ENCODE results near the gene BEND7. TPM values are rescaled to one million over a fixed set of nuclear protein-coding genes. Genes with fewer than 3 reads are reported as not detected.

BEND7 gene
- total RNA-seq, 4 donors from 2014 or later = 14.7 to 27.4 (median 20.1) TPM

DNA sequence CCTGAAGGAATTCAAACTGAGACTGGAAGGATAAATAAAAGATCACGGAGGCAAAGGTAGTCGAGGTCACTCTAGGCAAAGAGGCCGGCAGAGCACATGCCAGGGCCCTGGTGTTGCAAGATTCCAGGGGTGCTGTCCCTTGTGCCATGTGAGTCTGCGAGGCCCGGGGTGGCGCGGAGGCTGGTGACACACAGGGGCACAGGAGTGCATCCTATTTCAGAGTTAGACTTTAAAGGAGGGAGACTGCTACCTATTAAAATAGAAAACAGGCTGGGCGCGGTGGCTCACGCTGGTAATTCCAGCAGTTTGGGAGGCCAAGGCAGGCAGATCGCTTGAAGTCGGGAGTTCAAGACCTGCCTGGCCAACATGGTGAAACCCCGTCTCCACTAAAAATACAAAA, 12.6 kb downstream of the BEND7 start:
- peaks cover 0 to 17% (median 5%) of the 10 kb centered on the region in 4 donors for H3K36me3 ChIP-seq
- H3K4me3 ChIP-seq = no peak overlapping the region
- intact Hi-C loops (cut with DNase I) = no loop called here
- no peak for TF ChIP-seq POLR2AphosphoS5 (IDR thresholded peaks at IDR 0.05)
- H3K4me1 ChIP-seq = peaks cover 0 to 15% (median 8%) of the 10 kb centered on the region in 4 donors
- DNase-seq (ENCODE audit: extremely low spot score) = peak; percentile 88
- H3K27me3 ChIP-seq = no peaks in the 10 kb centered on the region
- no peaks in the 10 kb centered on the region for H3K9me3 ChIP-seq
- 92% methylated on average over 13 of the region's 13 CpGs for WGBS
- no peak overlapping the region for H3K27ac ChIP-seq (replicated peaks in 1 of 4)

DNA sequence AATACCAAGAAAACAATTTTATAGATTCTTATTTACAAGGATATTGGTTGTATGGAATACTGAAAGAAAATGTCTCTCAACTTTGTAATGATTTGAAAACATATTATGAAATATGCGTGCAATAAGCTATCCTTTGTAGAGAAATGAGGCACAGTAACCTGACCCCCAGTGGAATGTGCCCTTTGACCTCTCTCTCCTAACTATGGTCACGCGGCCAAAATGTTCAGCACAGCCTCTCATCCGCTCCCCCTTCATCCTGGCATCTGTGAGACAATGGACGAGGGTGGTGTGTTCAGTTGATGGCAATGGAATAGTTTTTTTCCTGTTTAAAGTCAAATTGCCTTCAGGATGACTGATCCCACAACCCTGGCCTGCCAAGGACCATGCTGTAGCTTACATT, 13.3 kb downstream of the BEND7 start:
- Histone ChIP-seq H3K27me3 (no peaks in the 10 kb centered on the region), H3K4me3 (no peak overlapping the region), H3K36me3 (peaks cover 0 to 17% (median 5%) of the 10 kb centered on the region in 4 donors), H3K4me1 (peaks cover 0 to 15% (median 8%) of the 10 kb centered on the region in 4 donors), H3K27ac (replicated peaks in 1 of 4) (no peak overlapping the region), H3K9me3 (no peaks in the 10 kb centered on the region)
- WGBS = 82% methylated on average over 5 of the region's 5 CpGs
- intact Hi-C loops (cut with DNase I) = no loop called here
- TF ChIP-seq POLR2A (IDR thresholded peaks at IDR 0.05; ENCODE audit: low read depth) (no peak), EP300 (IDR thresholded peaks at IDR 0.05) (no peak), POLR2AphosphoS5 (IDR thresholded peaks at IDR 0.05) (no peak)
- TF ChIP-seq, protein P1, sequence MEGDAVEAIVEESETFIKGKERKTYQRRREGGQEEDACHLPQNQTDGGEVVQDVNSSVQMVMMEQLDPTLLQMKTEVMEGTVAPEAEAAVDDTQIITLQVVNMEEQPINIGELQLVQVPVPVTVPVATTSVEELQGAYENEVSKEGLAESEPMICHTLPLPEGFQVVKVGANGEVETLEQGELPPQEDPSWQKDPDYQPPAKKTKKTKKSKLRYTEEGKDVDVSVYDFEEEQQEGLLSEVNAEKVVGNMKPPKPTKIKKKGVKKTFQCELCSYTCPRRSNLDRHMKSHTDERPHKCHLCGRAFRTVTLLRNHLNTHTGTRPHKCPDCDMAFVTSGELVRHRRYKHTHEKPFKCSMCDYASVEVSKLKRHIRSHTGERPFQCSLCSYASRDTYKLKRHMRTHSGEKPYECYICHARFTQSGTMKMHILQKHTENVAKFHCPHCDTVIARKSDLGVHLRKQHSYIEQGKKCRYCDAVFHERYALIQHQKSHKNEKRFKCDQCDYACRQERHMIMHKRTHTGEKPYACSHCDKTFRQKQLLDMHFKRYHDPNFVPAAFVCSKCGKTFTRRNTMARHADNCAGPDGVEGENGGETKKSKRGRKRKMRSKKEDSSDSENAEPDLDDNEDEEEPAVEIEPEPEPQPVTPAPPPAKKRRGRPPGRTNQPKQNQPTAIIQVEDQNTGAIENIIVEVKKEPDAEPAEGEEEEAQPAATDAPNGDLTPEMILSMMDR (IDR thresholded peaks at IDR 0.05) = no peak
- DNase-seq (ENCODE audit: extremely low spot score) = peak; percentile 64

DNA sequence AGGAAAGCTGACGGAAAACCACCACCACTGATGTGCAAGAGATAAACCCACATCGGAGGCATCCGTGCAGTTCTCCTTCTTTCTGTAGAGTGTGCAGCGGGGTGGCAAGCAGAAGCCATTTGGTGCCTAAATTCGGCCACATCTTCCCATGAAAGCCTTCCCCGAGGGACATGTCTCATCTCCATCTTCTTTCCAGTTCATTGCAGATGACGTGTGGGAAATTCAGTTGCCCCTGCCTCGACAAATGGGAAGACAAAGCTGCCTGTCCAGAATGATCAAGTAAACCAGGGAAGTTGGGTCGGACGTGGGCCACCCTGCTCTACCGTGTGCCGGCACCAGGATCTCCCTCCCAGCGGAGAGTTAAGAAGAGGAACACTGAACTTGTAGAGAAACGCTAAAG, 14.5 kb downstream of the BEND7 start:
- Histone ChIP-seq H3K4me3 (no peak overlapping the region), H3K27ac (replicated peaks in 1 of 4) (no peak overlapping the region), H3K9me3 (no peaks in the 10 kb centered on the region), H3K4me1 (peaks cover 0 to 15% (median 8%) of the 10 kb centered on the region in 4 donors), H3K36me3 (peaks cover 0 to 17% (median 4%) of the 10 kb centered on the region in 4 donors), H3K27me3 (no peaks in the 10 kb centered on the region)
- DNase-seq (ENCODE audit: extremely low spot score) = no peak
- 94% methylated on average over 14 of the region's 14 CpGs for WGBS
- intact Hi-C loops (cut with DNase I) = no loop called here
- no peak for TF ChIP-seq EP300 (IDR thresholded peaks at IDR 0.05)
- TF ChIP-seq, protein P1 (IDR thresholded peaks at IDR 0.05) = no peak
- no peak for TF ChIP-seq POLR2AphosphoS5 (IDR thresholded peaks at IDR 0.05)
- TF ChIP-seq POLR2A (IDR thresholded peaks at IDR 0.05; ENCODE audit: low read depth) = no peak

DNA sequence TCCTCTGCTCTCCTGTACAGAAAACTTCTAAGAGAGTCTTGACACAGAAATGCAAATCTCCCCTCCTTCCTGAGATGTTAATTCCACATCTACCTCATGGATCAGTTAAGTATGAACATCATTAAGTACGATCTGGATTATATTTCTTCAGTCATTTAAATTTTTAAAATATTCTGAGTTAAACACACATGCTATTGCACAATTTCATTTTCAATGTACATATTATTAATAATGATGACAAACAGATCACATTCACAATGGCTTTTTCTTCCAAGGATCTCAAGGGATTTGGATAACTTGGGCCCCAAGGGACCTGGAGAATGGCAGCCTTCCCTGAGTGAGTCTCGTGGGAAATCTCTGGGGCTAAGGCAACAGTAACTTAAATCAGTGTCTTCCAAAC, 16.2 kb downstream of the BEND7 start:
- Histone ChIP-seq H3K36me3 (peaks cover 0 to 12% (median 4%) of the 10 kb centered on the region in 4 donors), H3K9me3 (no peaks in the 10 kb centered on the region), H3K4me1 (peaks cover 0 to 2% (median under 1%) of the 10 kb centered on the region in 4 donors), H3K4me3 (no peak overlapping the region), H3K27ac (replicated peaks in 1 of 4) (no peak overlapping the region), H3K27me3 (no peaks in the 10 kb centered on the region)
- WGBS = 50% methylated on average over 2 of the region's 2 CpGs
- no peak for TF ChIP-seq EP300 (IDR thresholded peaks at IDR 0.05)
- TF ChIP-seq, protein P1 (IDR thresholded peaks at IDR 0.05) = no peak
- TF ChIP-seq POLR2A (IDR thresholded peaks at IDR 0.05; ENCODE audit: low read depth) = no peak
- TF ChIP-seq POLR2AphosphoS5 (IDR thresholded peaks at IDR 0.05) = no peak
- DNase-seq (ENCODE audit: extremely low spot score) = no peak
- intact Hi-C loops (cut with DNase I) = no loop called here

DNA sequence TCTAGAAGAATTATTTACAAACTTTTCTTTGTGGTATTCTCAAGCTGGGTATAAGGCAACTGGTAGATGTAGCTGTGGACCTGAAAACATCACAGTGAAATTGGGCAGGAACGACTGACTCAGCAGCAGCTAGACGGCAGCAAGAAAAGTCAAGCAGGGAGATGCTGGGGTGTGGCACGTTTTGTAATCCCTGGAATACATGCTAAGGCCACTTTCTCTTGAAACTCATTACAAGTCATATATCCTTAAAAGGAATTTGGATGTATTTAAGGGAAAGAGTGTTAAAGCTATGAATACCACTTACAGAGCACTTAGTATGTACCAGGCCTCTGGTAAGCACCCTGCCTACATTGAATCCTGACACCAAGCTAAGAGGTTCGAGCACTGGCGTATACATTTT, 17.4 kb downstream of the BEND7 start:
- WGBS = 87% methylated on average over 5 of the region's 5 CpGs
- H3K27me3 ChIP-seq = no peaks in the 10 kb centered on the region
- peaks cover 0 to 7% (median 3%) of the 10 kb centered on the region in 4 donors for H3K36me3 ChIP-seq

More for the DNA sequence above, 17.4 kb downstream of the BEND7 start:
- no peak for DNase-seq (ENCODE audit: extremely low spot score)
- Histone ChIP-seq H3K4me1 (no peaks in the 10 kb centered on the region), H3K4me3 (no peak overlapping the region), H3K9me3 (no peaks in the 10 kb centered on the region), H3K27ac (replicated peaks in 1 of 4) (no peak overlapping the region)
- intact Hi-C loops (cut with DNase I) = no loop called here
- no peak for TF ChIP-seq POLR2A (IDR thresholded peaks at IDR 0.05; ENCODE audit: low read depth)
